GM18873 (cell line): Measurements from ENCODE around the gene CDK6.
"Not testable (repeated sequence)": the region's sequence is repeated elsewhere in the genome, so short reads cannot be mapped to it uniquely, and the experiment has no call there.

Experiments used
- ATAC-seq: cut with Tn5 transposase; IDR thresholded peaks from one replicate; pipeline ENCODE4 v1.9.1; 2021; ENCODE audit warnings: mild to moderate bottlenecking, moderate library complexity, moderate number of reproducible peaks; ENCODE audit not compliant: unreplicated experiment, low FRiP score

Gene CDK6

GRCh38 chr7:92744180-92744579, 92.2 kb downstream of the CDK6 start:
- ATAC-seq: not testable (repeated sequence)

- ATAC-seq: no peak
Measured at GRCh38 chr7:92742186-92742585, 94.2 kb downstream of the CDK6 start.

GRCh38 chr7:92740700-92741126, 95.7 kb downstream of the CDK6 start:
- ATAC-seq: no peak

GRCh38 chr7:92740134-92740533, 96.2 kb downstream of the CDK6 start:
- no peak for ATAC-seq

DNA sequence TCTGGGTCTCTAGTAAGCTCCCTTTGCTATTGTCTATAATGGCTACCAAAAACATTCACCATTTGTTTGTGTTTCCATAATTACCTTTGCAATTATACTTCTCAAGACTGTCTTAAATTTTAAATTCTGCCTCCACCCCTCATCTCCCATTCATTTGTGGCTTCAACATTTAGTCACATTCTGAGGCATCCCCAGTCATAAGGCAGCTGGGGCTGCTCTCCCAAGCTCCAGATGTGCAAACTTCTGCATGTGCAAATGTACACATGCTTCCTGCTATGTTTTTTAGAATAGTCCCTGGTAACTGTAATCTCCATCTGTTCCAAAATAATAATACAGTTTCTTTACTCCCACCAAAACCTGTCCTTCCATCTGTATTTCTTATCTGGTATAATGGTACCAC, 97.3 kb downstream of the CDK6 start:
- ATAC-seq: no peak

DNA sequence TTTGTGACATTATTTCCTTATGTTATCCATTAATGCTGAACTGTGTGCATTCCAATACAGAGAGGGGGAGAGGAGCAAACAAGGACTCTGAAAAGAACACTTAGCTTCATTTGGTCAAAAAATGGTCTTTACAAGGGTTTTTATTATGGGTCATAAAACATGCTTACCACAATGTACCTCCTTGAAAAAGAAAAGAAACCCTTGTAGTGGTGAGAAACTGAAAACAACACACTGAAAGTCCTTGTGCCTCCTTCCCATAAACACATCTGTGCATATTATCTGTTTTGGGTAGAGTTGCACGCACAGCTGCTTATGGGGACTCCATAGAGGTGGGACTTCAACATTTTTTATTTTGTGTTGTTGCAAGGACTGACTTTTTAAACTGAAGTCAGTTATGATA, 98.7 kb downstream of the CDK6 start:
- peak; percentile 94 for ATAC-seq

- ATAC-seq: no peak
Measured at GRCh38 chr7:92736870-92737269, 99.5 kb downstream of the CDK6 start.

- ATAC-seq: no peak
Measured at GRCh38 chr7:92735707-92736106, 100.7 kb downstream of the CDK6 start.

- ATAC-seq: no peak
Measured at GRCh38 chr7:92732316-92733036, 103.9 kb downstream of the CDK6 start.

DNA sequence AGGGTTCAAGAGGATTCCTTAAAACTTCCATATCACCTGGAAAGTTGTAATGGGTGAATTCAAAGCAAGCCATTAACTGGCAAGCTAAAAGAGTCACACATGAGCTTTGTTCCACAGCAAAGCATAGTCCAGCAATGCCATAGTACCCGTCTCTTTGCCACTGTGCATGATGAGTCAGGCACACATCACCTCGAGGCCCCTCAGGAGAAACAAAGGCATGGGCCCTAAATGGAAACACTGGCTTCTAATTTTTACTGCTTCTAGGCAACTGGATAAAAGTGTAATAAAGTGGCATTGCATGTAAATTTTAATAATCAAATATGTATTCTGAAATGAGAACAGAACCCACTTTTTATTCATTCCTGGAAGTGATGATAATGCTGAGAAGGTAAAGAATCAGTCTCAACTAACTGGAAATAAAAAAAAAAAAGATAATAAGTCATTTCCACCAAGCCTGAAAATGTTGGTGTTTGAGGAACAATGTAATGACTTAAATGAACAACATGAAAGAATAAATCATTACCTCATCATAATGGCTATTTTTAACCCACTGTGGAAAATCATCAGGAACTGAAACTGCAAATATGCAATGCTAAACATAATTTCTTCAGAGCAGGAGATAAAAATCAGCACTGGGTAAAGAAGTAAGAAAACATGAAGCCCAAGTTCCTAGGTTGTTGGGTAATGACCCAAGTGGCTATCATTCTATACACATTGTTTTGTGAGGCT, 104.9 kb downstream of the CDK6 start:
- no peak for ATAC-seq

DNA sequence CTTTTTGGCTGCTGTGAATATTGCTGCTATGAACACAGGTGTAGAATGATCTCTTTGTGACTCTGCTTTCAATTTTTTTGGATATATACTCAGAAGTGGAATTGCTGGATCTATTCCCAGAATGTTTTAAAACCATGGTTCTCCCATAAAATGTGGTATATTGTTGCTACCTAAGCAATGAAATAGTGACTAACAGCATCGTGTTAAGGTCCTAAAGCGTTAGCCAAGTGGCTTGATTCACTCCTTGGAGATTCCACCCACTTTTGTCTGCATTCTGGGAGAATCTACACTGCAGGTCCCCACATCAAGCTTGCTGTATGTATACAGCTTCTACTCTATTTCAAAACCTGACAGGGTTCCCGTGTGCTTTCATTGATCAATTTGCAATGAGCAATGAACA, 105.6 kb downstream of the CDK6 start:
- no peak for ATAC-seq

DNA sequence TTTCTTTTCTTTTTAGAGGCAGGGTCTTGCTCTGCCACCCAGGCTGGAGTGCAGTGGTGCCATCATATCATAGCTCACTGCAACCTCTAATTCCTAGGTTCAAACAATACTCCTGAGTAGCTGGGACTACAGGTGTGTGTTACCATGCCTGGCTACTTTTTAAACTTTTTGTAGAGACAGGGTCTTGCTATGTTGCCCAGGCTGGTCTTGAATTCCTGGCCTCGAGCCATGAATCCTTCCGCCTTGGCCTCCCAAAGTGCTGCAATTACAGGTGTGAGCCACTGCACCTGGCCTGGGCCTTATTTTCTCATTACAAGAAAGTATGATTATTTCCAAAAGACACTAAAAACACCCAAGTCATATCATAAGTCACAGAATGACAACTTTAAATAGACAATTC, 106.6 kb downstream of the CDK6 start:
- no peak for ATAC-seq

DNA sequence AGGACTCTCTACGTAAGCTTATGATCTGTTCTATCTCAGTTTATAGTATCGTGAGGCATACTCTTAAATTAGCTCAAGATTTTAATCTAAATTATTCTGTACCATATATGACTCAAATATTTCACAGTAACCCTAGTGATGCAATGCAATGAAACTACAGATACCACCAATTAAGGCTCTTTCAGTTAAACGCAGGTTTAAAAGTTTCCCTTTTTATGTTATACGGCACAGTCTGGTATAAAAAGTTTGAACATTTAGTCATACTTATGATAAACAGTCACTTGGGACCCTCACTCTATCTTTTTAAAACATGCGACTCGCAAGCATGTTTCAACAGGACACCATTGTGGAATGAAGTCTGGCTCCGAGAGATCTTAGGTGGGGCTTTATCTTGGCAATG, 107.2 kb downstream of the CDK6 start:
- no peak for ATAC-seq

- ATAC-seq: no peak
Measured at GRCh38 chr7:92727755-92728154, 108.6 kb downstream of the CDK6 start.

DNA sequence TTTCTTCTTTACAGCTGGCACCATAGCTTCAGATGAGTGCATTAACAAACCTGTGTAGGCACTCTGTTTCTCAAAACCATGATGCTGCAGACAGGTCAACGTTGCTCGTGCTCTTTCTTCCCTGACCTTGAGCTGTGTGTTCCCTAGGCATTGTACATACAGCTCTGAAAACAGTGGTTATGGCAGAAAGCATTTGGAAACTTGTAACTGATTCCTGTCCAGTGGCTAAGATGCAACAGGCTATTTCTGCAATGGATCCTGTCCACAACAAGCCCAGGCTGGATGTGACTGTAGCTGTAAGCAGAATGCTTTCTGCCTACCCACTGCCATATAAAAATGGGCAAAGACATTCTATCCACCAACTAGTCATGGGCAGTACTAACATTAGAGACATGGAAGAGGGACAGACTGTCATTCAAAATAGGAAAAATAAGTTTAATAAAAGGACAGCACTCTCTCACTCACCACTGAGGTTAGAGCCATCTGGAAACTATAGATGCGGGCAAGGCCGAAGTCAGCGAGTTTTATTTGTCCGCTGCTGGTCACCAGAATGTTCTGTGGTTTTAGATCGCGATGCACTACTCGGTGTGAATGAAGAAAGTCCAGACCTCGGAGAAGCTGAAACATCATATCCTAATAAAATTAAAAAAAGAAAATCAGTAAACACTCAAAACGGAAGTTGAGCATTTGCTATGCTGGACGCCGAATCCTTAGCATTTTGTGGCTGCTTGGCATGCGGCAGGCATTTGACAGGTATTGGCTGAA, 111.0 kb downstream of the CDK6 start:
- no peak for ATAC-seq

- ATAC-seq: no peak
Measured at GRCh38 chr7:92723943-92724342, 112.4 kb downstream of the CDK6 start.

DNA sequence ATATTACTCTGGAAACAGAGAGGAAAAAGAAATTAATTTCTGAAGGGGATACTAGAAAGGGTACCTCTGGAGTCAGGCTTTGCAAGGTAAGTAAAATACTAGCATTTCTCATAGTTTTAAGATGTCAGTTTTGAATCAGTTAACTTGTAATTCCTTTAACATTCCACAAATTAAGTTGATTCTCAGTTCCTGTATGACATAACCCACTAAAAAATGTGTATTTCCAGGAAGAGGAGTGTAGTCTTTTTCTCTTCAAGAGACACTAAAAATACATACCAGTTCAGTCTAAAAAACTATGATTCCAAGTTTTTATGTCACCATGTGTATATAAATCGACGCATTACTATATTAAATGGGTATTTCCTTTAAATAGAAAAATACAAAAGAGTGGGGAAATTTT, 113.2 kb downstream of the CDK6 start:
- no peak for ATAC-seq

DNA sequence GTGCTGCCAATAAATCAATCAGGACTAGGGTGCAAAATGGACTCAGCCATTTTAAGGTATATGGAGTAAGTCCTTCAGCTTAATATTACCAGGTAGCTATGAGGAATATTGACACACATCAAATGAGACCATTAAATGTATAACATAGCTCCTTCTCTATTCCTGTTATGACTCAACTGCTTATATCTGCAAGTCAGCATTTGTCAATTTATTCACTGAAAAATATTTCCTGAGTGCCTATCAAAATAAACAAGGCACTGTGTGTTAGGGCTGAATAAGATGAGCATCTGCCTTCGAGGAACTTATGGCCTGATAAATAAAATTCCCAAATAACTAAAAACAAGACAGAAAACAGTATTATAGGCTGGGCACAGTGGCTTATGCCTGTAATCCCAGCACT, 113.8 kb downstream of the CDK6 start:
- ATAC-seq: no peak

DNA sequence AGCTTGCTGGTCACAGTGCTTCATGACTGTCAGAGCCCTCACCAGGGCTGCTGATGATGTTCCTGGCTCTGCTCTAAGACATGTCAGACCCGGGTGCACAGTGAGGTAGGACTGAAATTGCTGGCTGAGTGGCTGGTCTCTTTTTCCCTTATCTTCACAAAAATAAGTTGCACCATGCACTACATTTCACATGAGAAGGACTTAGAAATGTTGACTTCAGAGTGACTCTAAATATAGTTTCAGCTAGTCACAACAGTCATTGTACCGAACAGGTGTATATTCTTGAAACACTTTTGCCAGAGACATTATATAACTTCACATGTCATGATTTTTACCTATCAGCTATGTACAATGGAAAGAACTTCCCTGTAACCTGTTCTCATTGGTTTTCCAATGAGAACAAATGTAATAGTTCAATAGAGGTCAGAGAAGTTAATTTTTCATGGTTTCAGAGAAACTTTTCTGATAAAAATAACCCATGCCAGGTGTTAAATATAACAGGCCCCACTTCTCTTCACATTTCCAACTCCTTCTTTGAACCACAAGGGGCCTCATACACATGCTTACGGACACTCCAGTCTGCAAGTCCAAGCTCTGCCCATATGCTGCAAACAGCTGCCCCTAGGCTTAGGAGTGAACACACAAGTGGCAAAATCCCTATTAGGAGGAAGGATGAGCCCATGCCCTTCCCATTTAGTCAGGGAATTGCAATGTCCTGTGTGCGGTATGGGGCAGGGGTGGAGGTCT, 115.6 kb downstream of the CDK6 start:
- ATAC-seq: peak; percentile 66

DNA sequence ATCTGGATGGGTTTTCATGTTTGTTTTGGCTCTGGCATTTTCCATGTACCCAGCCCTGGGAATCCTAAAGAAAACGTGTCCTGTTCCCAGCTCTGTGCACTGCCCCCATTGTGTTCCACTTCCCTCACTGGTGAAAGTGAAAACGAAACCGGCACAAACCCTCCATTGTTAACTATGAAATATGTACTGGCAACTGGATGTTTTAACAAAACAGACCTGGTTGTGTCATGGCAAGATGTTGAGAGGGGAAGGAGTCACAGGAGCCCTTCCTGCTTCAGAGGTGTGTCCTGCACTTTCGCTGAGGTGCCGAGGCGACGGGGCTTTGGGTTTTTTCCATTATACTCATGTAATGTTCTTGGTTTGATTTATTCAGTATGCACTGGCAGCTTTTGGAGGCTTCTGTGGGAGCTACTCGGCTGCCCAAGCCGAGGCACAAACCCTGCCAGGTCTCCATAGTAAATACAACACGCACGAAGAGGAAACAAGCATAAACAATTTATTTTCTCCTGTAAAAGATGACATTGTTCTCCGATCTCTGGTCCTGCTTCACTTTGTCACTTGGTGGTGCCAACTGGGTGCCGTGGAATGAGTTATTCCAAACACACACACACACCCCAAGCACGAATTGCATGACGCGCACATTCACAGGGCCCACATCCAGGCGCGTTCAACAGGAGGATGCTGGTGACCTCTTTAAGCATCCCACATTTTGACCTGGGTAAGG, 118.2 kb downstream of the CDK6 start:
- no peak for ATAC-seq
